HepG2 (cell line): Measurements from ENCODE around the gene RBM45. TPM values are rescaled to one million over a fixed set of nuclear protein-coding genes. Genes with fewer than 3 reads are reported as not detected.

Experiments used
- ADNP ChIP-seq: sonication (generic); formaldehyde crosslinking; IDR thresholded peaks from 2 replicates; pipeline ENCODE4 v1.4.0; 2020; ENCODE audit warnings: missing genetic modification reagents
- KDM6A ChIP-seq: IDR thresholded peaks from 2 replicates; pipeline ENCODE4 v1.6.1; 2016; ENCODE audit warnings: low read depth
- MATR3 ChIP-seq: sonication (generic); formaldehyde crosslinking; IDR thresholded peaks from 2 replicates; pipeline ENCODE4 v1.4.0; 2020; ENCODE audit warnings: missing genetic modification reagents
- NPAS2 ChIP-seq: sonication (generic); formaldehyde crosslinking; IDR thresholded peaks from 2 replicates; pipeline ENCODE4 v1.8.0; 2022; ENCODE audit warnings: mild to moderate bottlenecking, missing genetic modification reagents, borderline replicate concordance
- ONECUT2 ChIP-seq: sonication (generic); formaldehyde crosslinking; IDR thresholded peaks from 2 replicates; pipeline ENCODE4 v1.4.0; 2020; ENCODE audit warnings: missing genetic modification reagents
- RBFOX2 ChIP-seq: fragments of 200-400 bp; formaldehyde crosslinking; IDR thresholded peaks from 2 replicates; pipeline ENCODE4 v1.6.1; 2017; ENCODE audit warnings: low read depth, mild to moderate bottlenecking, low read length
- RNF2 ChIP-seq: fragments of 450-650 bp; conservative IDR thresholded peaks from 2 replicates; pipeline ENCODE4 v1.6.1; 2016; ENCODE audit warnings: low read depth
- SMARCE1 ChIP-seq: fragments of 450-650 bp; IDR thresholded peaks from 2 replicates; pipeline ENCODE4 v1.6.1; 2017; ENCODE audit warnings: borderline replicate concordance
- SP4 ChIP-seq: sonication (generic); formaldehyde crosslinking; IDR thresholded peaks from 2 replicates; pipeline ENCODE4 v1.8.1; 2023; ENCODE audit warnings: mild to moderate bottlenecking, missing genetic modification reagents
- SRF ChIP-seq: IDR thresholded peaks from 2 replicates; pipeline ENCODE4 v1.6.1; 2011; ENCODE audit warnings: mild to moderate bottlenecking, low read depth, low read length, moderate library complexity
- SRSF9 ChIP-seq: fragments of 200-400 bp; formaldehyde crosslinking; IDR thresholded peaks from 2 replicates; pipeline ENCODE4 v1.6.1; 2018; ENCODE audit warnings: borderline replicate concordance, mild to moderate bottlenecking, low read depth, low read length; ENCODE audit not compliant: insufficient read depth, poor library complexity, severe bottlenecking
- TEAD2 ChIP-seq: sonication (generic); formaldehyde crosslinking; IDR thresholded peaks from 2 replicates; pipeline ENCODE4 v1.9.0; 2021; ENCODE audit warnings: missing genetic modification reagents
- TRIM24 ChIP-seq: sonication (generic); formaldehyde crosslinking; IDR thresholded peaks from 2 replicates; pipeline ENCODE4 v1.8.0; 2022; ENCODE audit warnings: mild to moderate bottlenecking, missing genetic modification reagents
- ZFP36L2 ChIP-seq: sonication (generic); formaldehyde crosslinking; IDR thresholded peaks from 2 replicates; pipeline ENCODE4 v1.4.0; 2020; ENCODE audit warnings: missing genetic modification reagents
- ZMYM4 ChIP-seq: sonication (generic); formaldehyde crosslinking; IDR thresholded peaks from 2 replicates; pipeline ENCODE4 v1.8.1; 2023; ENCODE audit warnings: mild to moderate bottlenecking, missing genetic modification reagents
- ZNF121 ChIP-seq: sonication (generic); formaldehyde crosslinking; IDR thresholded peaks from 2 replicates; pipeline ENCODE4 v1.5.0; 2020; ENCODE audit warnings: mild to moderate bottlenecking, missing genetic modification reagents
- ZNF124 ChIP-seq: sonication (generic); formaldehyde crosslinking; IDR thresholded peaks from 2 replicates; pipeline ENCODE4 v1.4.0; 2020; ENCODE audit warnings: missing genetic modification reagents
- ZNF556 ChIP-seq: sonication (generic); formaldehyde crosslinking; IDR thresholded peaks from 2 replicates; pipeline ENCODE4 v1.4.0; 2020; ENCODE audit warnings: mild to moderate bottlenecking, missing genetic modification reagents, borderline replicate concordance
- polyA plus RNA-seq, 8 experiments: library from polyadenylated mRNA; depleted of rRNA in 3 of 8; stranded (reverse) in 7 of 8; unstranded in 1 of 8; fragments of >200 nt; fragmentation: Illumina TruSeq in 4 of 8; extraction: Trizol in 4 of 8; gene quantifications; 2 replicates each; pipeline versions ENCODE4 v1.2.1 to v1.2.3, GENCODE V29; 2011 to 2016; ENCODE audit warnings: low read depth in 4 of 8, missing spikeins in 1 of 8, mixed read lengths in 1 of 8; ENCODE audit not compliant: insufficient read depth in 1 of 8
- total RNA-seq, 5 experiments: library from RNA; depleted of rRNA; stranded (reverse); fragments of >200 nt; fragmentation: Illumina TruSeq; extraction: Trizol; gene quantifications; 2 replicates each; pipeline ENCODE4 v1.2.3, GENCODE V29; 2016; ENCODE audit warnings: low read depth in 1 of 5
- TF ChIP-seq, protein P1 (sequence below): sonication (generic); formaldehyde crosslinking; IDR thresholded peaks from 2 replicates; pipeline ENCODE4 v1.5.0; 2020; ENCODE audit warnings: missing genetic modification reagents
- TF ChIP-seq, protein P2 (sequence below): IDR thresholded peaks from 2 replicates; pipeline ENCODE4 v1.6.1; 2016; ENCODE audit warnings: low read depth
- TF ChIP-seq, protein P3 (sequence below), 2 experiments: sonication (generic) in 1 of 2; formaldehyde crosslinking in 1 of 2; IDR thresholded peaks; 2 replicates each; pipeline versions ENCODE4 v1.4.0 to v1.6.1; 2018 to 2020; ENCODE audit warnings: missing genetic modification reagents in 2 of 2, borderline replicate concordance in 1 of 2, low read depth in 1 of 2, mild to moderate bottlenecking in 1 of 2, missing biosample characterization in 1 of 2
- TF ChIP-seq, protein P4 (sequence below): sonication (generic); formaldehyde crosslinking; IDR thresholded peaks from 2 replicates; pipeline ENCODE4 v1.8.0; 2022; ENCODE audit warnings: mild to moderate bottlenecking, missing genetic modification reagents, moderate library complexity
- TF ChIP-seq, protein P5 (sequence below): IDR thresholded peaks from 2 replicates; pipeline ENCODE4 v1.6.1; 2016; ENCODE audit warnings: missing genetic modification reagents, missing compliant biosample characterization

RBM45 gene
- total and polyA plus RNA-seq, 2 of the 13 experiments (the other 11 are each of a cell fraction or from before 2014, with no cell fraction given), result 5.7 to 25.2 TPM

DNA sequence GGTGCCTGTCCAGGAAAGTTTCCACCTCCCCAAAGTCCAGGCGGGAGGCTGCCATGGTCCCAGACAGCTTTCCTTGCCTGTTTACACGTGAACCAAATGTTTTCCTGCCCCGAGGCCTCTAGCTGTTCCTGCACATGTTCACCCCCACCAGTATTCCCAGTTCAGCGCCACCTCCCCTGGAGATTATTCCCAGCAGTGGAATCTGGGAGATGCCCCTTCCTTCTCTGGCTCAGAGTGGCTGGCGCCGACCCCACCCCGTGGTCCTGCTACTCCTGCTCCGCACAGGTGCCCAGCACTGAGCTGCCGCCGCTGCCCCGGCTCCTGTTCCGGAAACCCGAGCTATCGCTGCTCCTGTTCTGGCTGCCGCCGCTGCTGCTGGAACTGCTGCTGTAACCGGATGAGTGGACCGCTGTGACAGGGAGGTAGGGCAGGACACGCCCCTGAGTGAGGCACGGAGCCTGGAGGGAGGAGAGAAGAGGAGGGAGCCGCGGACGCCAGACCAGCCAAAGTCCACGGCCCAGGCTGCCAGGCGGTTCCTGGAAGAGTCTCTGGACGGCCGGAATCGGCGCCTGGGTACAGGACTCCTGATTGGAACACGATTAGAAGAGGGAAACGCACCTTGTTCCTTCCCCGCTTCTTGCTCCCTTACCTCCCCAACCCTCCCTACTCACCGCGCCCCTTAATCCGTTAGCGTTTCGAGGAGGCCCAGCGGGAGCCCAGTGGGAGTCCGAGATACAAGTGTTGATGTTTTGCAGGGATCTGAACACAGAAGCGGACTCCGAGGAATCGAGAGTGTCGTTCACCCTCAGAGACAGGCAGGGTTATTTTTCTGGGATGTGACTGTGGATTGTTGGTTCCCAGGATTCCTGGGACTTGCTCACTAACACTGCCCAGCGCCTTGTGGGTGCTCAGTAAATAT lies 39.6 kb upstream of the RBM45 start, which contains the start of gene PDE11A (continued):
- 0 out of 2 replicates have a peak, but pooled peaks have one; percentile 45 for TF ChIP-seq SP4 (CRISPR knock-in tag)
- no peak for TF ChIP-seq SRF
- peak; percentile 89 for TF ChIP-seq RBFOX2
- peak; percentile 65; the same call in 1 of the 2 replicates for TF ChIP-seq ZNF124
- TF ChIP-seq, protein P1, sequence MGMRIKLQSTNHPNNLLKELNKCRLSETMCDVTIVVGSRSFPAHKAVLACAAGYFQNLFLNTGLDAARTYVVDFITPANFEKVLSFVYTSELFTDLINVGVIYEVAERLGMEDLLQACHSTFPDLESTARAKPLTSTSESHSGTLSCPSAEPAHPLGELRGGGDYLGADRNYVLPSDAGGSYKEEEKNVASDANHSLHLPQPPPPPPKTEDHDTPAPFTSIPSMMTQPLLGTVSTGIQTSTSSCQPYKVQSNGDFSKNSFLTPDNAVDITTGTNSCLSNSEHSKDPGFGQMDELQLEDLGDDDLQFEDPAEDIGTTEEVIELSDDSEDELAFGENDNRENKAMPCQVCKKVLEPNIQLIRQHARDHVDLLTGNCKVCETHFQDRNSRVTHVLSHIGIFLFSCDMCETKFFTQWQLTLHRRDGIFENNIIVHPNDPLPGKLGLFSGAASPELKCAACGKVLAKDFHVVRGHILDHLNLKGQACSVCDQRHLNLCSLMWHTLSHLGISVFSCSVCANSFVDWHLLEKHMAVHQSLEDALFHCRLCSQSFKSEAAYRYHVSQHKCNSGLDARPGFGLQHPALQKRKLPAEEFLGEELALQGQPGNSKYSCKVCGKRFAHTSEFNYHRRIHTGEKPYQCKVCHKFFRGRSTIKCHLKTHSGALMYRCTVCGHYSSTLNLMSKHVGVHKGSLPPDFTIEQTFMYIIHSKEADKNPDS (CRISPR knock-in tag), result 0 out of 2 replicates have a peak, but pooled peaks have one; percentile 43
- TF ChIP-seq, protein P2, sequence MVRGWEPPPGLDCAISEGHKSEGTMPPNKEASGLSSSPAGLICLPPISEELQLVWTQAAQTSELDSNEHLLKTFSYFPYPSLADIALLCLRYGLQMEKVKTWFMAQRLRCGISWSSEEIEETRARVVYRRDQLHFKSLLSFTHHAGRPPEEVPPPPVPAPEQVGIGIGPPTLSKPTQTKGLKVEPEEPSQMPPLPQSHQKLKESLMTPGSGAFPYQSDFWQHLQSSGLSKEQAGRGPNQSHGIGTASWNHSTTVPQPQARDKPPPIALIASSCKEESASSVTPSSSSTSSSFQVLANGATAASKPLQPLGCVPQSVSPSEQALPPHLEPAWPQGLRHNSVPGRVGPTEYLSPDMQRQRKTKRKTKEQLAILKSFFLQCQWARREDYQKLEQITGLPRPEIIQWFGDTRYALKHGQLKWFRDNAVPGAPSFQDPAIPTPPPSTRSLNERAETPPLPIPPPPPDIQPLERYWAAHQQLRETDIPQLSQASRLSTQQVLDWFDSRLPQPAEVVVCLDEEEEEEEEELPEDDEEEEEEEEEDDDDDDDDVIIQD (CRISPR knock-in tag), result peak; percentile 92
- TF ChIP-seq NPAS2 (CRISPR knock-in tag), result no peak
- peak; percentile 77; the same call in 1 of the 2 replicates for TF ChIP-seq TRIM24 (CRISPR knock-in tag)
- TF ChIP-seq MATR3 (CRISPR knock-in tag), result no peak
- TF ChIP-seq, protein P3, sequence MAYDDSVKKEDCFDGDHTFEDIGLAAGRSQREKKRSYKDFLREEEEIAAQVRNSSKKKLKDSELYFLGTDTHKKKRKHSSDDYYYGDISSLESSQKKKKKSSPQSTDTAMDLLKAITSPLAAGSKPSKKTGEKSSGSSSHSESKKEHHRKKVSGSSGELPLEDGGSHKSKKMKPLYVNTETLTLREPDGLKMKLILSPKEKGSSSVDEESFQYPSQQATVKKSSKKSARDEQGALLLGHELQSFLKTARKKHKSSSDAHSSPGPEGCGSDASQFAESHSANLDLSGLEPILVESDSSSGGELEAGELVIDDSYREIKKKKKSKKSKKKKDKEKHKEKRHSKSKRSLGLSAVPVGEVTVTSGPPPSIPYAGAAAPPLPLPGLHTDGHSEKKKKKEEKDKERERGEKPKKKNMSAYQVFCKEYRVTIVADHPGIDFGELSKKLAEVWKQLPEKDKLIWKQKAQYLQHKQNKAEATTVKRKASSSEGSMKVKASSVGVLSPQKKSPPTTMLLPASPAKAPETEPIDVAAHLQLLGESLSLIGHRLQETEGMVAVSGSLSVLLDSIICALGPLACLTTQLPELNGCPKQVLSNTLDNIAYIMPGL (CRISPR knock-in tag; IDR thresholded peaks at IDR 0.05; ENCODE audit: borderline replicate concordance in 1 of 2, low read depth in 1 of 2), result peak; percentile 80 to 92
- no peak for TF ChIP-seq ONECUT2 (CRISPR knock-in tag)
- TF ChIP-seq SRSF9, result no peak
- no peak for TF ChIP-seq KDM6A
- peak; percentile 39; the same call in 1 of the 2 replicates for TF ChIP-seq RNF2
- TF ChIP-seq, protein P4, sequence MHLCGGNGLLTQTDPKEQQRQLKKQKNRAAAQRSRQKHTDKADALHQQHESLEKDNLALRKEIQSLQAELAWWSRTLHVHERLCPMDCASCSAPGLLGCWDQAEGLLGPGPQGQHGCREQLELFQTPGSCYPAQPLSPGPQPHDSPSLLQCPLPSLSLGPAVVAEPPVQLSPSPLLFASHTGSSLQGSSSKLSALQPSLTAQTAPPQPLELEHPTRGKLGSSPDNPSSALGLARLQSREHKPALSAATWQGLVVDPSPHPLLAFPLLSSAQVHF (CRISPR knock-in tag), result 0 out of 2 replicates have a peak, but pooled peaks have one; percentile 50
- no peak for TF ChIP-seq SMARCE1
- no peak for TF ChIP-seq TEAD2 (CRISPR knock-in tag)
- TF ChIP-seq, protein P5, sequence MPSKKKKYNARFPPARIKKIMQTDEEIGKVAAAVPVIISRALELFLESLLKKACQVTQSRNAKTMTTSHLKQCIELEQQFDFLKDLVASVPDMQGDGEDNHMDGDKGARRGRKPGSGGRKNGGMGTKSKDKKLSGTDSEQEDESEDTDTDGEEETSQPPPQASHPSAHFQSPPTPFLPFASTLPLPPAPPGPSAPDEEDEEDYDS (CRISPR knock-in tag), result peak; percentile 89
- no peak for TF ChIP-seq ZFP36L2 (CRISPR knock-in tag)
- TF ChIP-seq ZNF556, result peak; percentile 91; the same call in 1 of the 2 replicates
- peak; percentile 59; the same call in 1 of the 2 replicates for TF ChIP-seq ADNP (CRISPR knock-in tag)
- peak; percentile 88 for TF ChIP-seq ZMYM4 (CRISPR knock-in tag)
- peak; percentile 71; the same call in 1 of the 2 replicates for TF ChIP-seq ZNF121 (CRISPR knock-in tag)
